Astrocyte of the cerebellum (primary cell): ENCODE results near the gene GP9.
A peak's percentile ranks its signal among the peaks of the same experiment; 100 is the strongest.

ENCODE experiments used
- DNase-seq: peaks from one replicate; pipeline ENCODE4 v3.0.0-alpha.2; 2011; ENCODE audit warnings: low read depth
- H3K4me3 ChIP-seq: 2 replicates; pipeline ENCODE4 v1.5.1; 2011; ENCODE audit warnings: mild to moderate bottlenecking, low read depth, low read length, moderate library complexity
- CTCF ChIP-seq: IDR thresholded peaks from 2 replicates; pipeline ENCODE4 v1.5.1; 2012; ENCODE audit warnings: low read length, low read depth, moderate library complexity, mild to moderate bottlenecking; ENCODE audit errors: missing control alignments
- in situ Hi-C: cut with HindIII; loops from 2 replicates; pipeline ENCODE4 v1.10.0; 2017; ENCODE audit warnings: low sequenced_read_pairs

GP9 gene

GRCh38 chr3:129021140-129021551, 39.4 kb upstream of the GP9 start:
- DNase-seq, result no peak
- in situ Hi-C loops, result no loop called here
- no peak overlapping the region for H3K4me3 ChIP-seq
- no peak for TF ChIP-seq CTCF

DNA sequence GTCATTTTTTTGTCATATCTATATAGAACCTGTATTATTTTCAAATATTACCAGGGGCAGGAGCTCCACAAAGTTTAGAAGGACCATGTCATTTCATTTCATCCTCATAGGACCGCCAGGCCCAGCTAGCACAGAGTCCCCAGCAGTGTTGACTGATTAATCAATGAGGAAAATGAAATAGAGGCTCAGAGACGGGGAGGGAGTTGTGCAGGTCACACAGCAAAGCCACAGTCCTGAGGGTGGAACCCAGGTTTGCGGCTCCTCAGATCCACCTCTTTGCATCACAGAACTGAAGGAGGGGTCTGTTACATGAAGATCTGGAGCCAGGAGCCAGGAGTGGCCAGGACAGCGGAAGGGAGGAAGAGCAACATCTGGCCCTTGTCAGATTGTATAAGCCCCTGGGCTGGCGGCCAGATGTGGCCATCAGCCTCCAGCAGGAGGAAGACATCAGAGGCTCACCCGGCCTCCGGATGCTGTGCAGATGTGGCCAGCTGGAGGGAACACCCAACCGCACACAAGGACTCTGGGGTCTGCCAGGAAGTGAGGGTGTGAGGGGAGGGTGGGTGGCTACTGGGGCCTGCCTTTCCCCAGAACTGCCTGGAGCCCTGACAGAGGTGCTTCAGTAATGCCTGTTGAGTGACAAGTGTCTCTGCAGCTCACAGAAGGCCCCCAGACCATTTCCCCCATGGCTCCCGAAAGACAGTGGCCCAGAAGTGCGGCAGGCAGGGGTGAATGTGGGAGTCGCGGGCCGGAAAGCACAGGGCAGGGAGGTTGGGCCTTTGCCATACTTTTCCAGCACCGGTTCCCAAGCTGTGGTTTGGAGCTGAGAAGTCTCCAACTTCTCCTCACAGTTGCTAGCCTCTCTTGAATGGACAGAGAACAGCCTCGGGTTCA, 38.2 kb upstream of the GP9 start:
- in situ Hi-C loops, result no loop called here
- H3K4me3 ChIP-seq, result no peak overlapping the region
- TF ChIP-seq CTCF, result no peak
- DNase-seq, result no peak

DNA sequence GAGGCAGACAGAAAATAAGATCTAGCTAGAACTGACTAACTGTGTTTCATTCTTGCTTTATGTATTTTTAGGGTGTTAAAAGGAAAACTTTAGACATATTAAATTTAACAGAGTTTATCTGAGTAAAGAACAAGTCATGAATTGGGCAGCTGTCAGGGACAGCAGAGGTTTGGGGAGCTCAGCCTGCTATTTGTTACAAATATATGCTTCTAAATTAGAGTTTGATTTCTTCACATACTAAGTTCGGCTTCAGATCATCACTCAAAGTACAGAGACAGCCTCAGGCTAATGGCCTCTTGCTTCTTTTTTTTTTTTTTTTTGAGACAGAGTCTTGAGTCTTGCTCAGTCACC, 37.6 kb upstream of the GP9 start:
- DNase-seq, result no peak
- in situ Hi-C loops, result no loop called here
- H3K4me3 ChIP-seq, result no peak overlapping the region
- TF ChIP-seq CTCF, result no peak

GRCh38 chr3:129023909-129024308, 36.7 kb upstream of the GP9 start:
- DNase-seq, result no peak
- in situ Hi-C loops, result no loop called here
- no peak overlapping the region for H3K4me3 ChIP-seq
- TF ChIP-seq CTCF, result peak; percentile 33

GRCh38 chr3:129025108-129025507, 35.5 kb upstream of the GP9 start:
- in situ Hi-C loops, result no loop called here
- no peak overlapping the region for H3K4me3 ChIP-seq
- no peak for TF ChIP-seq CTCF
- DNase-seq, result no peak

- H3K4me3 ChIP-seq, result no peak overlapping the region
- in situ Hi-C loops, result no loop called here
Measured at GRCh38 chr3:129025691-129026435, 34.7 kb upstream of the GP9 start.

More at GRCh38 chr3:129025691-129026435, 34.7 kb upstream of the GP9 start:
- no peak for TF ChIP-seq CTCF
- no peak for DNase-seq
